ENCODE data around the gene DLG2.

The DLG2 gene

GRCh38 chr11:83648610-83649527 lies 1978.3 kb downstream of the DLG2 start:
- no peak for DNase-seq

GRCh38 chr11:83645561-83645960 lies 1981.6 kb downstream of the DLG2 start:
- no peak for DNase-seq

DNA sequence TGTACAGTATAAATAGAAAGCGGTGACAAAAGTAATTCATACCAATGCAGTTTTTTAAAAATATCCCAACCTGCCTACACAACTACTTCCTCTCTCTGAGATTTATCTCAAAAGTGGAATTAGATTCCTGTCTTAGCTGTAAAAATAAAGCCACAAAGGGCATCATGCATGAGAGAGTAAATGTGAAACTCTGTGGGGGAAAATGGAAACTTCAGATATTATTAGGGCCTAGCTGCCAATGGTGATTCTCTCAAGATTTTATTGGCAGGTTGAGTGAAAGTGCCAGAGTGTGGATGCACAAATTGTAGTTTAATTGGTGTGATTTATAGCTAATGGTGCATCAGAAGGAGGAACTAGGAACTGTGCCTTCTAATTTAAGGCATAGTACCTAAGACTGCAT lies 1984.0 kb downstream of the DLG2 start:
- DNase-seq = no peak

DNA sequence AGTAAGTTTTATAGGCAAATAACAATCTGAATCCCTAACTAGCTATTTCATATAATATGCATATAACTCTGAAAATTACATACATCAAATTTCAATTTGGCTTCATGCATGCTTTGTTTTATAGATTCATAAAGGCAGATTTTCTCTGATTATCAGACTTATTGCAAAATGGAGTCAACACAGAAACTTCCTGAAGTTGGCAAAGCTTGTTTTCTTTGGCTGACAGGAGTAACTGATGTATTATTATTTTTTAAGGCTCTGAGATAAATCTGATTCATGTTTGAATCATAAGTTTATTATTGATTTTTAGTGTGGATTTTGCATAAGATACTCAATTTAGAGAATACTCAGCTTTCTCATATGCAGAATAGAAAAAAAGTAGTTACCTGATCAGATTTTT lies 1984.6 kb downstream of the DLG2 start:
- DNase-seq = no peak

DNA sequence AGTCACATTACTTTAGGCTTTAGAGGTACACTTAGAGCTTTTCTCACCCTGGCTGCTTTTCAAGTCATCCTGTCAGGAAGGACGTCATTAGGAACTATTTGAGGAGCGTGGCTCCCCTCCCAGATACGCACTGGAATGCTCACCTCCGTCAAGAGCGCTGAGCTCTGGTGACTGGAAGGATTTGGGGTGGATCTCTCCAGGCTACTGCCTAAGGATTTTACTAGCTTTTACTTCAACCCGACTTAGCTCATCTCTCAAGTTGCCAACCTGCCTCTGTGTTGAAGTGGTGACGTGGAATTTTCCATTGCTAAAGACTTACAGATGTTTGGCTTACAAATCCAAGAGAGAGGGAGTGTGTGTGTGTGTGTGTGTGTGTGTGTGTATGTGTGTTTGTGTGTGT lies 1985.6 kb downstream of the DLG2 start:
- no peak for DNase-seq

DNA sequence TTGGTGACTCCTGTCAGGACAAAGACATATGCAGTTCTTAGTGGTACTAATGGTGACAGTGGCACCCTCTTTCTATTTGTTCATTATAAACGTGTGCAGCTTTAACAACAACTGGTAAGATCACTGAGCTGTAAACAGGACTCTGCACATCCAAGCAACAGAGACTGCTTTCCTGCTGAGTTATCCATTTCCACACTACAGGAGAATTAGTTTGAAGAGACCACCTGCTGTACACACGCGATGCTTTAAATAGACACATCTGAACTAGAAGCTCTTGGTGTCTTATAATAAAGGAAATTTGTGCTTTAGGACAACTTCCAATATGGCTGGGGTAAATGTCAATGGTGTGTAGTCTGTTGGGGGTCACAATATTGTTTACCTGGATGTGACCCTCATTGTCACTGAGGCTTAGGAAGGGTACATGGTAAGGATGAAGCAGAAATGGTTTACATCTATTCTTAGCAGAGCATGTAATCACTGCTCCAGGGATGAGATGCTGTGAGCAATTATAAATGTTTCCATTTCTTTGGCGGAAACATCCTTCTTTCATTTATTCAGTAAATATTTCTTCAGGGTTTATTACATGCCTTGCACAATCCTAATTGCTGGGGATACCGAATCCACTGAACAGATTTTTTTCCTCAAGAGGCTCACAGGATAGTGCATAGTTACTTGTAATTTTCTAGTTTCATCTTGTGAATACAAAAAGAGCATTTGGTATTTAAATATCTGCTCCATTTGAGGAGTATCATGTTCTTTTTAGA lies 1987.0 kb downstream of the DLG2 start:
- DNase-seq = no peak

DNA sequence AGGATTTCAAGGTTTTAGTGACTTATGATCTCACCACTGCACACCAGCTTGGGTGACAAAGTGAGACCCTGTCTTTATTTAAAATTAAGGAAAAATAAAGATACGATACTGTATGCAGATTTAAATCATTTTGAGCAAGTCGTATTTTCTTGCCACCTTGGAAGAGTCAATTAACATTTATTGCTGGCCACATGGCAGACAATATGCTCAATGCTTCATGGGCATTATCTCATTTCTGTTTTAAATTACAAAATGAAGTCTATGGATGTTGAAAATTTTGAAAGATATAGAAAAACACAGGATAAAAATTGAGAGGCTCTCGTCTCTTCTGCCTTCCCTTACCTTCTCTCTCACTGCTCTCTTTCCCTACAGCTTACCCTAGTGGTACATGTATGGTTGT lies 1992.0 kb downstream of the DLG2 start:
- DNase-seq = no peak

GRCh38 chr11:83630211-83630610 lies 1996.9 kb downstream of the DLG2 start:
- DNase-seq = no peak

DNA sequence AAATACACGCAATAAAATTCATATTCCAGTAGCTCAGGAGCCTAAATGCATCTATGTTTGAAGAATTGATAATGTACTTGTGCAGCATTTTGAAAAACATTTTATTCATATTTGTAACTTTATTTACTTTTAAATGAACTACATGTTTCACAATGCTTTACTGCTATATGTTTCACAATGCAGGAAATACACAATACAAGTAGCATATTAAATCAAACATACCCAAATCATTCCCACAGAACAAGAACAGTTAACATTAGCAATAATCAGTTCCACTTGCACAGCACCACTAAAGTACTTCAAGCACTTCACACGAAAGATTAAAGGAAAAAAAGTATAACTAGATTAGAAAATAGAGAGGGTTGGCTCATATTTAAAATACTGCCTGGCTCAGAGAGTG lies 1997.4 kb downstream of the DLG2 start:
- DNase-seq = no peak

DNA sequence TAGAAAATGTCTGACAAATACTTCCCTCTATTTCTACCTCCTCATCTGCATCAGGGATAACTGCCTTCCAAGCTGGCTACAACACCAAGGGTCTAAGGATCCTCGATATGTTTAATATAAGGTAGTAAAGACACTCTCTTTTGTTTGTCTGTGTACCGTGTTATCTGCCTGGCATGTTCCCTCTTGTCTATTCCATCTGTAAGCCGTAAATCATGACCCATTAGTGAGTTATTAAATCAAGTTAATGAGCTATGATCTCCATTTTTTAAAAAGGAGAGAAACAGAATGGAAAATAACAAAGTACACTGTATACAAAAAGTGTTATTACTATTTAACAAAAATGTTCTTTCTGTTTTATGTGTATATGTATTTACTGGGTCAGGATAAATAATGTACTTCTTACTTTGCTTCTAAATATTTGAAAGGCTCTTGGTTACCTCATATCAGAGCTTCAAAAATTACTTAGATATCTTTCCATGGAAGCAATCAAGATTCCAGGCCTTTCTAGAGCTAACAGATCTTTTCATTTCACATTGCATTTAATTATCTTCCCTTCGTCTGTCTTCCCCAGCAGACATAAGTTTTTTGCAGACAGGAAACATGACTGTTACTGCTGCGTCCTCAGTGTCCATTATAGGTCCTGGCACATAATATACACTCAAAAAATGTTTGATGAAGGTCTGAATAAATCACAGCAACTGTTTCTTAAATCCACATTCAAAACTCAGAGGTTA lies 1998.4 kb downstream of the DLG2 start:
- no peak for DNase-seq

DNA sequence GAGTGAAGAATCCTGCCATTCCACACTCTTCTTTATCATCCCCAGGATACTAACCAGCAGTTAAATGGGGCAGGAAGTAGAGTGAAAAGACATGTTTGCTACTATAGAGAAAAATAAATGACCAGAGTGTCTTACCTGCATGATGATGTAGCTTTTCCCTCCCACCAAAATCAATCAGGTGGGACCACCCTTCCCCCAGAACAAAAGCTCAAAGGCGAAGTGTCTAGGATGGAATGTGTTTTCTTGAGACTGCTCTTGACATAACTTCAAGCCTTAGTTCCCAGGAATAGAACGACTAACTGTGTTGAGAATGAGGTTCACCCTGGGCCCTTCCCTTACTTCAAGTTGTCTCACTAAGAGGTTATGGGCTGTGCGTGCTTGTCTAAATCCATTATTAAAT lies 2001.8 kb downstream of the DLG2 start:
- no peak for DNase-seq

DNA sequence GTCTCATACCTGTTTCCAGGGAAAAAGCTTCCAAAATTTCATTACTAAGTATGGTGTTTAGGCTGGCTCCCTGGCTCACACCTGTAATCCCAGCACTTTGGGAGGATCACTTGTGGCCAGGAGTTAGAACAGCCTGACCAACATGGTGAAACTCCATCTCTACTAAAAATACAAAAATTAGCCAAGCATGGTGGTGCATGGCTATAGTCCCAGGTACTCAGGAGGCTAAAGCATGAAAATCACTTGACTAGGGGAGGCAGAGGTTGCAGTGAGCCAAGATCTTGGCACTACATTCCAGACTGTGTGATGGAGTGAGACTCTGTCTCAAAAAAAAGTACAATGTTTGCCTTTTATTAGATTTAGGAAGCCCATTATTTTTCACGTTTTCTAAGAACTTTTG lies 2009.5 kb downstream of the DLG2 start:
- DNase-seq = no peak

- no peak for DNase-seq
Measured at GRCh38 chr11:83613767-83614121, 2013.4 kb downstream of the DLG2 start.

DNA sequence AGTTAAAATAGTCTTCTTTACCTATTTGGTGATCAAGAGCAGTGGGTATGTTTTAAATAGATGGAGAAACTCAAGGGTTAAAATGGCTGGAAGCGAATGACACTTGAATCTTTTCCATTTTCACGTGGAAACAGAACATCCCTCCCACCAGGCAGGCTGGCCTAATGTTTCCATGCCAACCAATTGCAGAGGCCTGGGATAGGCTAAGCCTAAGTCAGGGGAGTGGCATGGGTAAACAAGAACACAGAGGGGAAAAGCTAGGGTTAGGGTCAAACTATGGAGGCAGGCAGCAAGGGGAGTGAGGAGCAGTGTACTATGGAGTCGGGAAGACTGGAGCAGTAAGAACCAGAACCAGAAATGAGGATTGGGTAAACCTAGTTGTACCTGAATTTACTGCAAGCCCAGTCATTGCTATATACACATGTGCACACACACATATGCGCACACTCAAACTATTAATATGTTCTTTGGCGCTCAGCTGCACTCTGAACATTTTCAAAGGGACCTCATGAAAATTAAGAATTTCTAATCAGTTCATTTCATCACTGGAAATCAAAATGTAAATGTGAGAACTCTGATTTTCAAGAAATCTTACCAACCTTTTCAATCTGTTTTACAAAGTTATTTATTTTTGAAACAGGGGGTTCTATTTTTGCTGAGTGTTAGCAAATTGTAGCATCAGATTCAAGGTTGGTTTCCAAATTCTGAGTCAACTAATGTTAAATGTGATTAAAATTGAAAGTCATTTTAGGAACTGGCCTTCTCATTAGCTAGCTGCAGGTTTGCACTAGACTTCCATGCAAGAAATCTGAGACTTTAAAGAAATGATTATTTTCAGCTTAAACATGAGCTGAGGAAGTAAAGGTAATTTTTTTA lies 2014.0 kb downstream of the DLG2 start:
- no peak for DNase-seq

GRCh38 chr11:83611600-83611999 lies 2015.5 kb downstream of the DLG2 start:
- no peak for DNase-seq

- DNase-seq = no peak
Measured at GRCh38 chr11:83611031-83611430, 2016.1 kb downstream of the DLG2 start.

DNA sequence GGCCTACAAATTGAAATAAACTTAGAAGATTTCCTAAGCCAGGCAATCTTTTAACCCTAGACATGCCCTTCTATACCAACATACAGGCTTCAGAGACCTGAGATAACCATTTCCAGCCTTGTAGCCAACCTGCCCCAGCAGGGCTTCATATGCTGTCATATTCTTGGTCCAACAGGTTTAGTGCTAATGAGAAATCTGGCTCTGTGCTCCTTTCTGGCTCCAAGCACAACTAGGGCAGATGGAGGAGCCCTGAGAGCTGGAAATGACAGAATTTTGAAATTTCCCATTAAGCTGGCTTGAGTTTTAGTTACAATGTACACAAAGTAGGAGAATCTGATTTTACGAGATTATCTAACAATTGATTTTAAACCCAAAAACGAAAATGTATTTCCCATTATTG lies 2018.0 kb downstream of the DLG2 start:
- DNase-seq = no peak

DNA sequence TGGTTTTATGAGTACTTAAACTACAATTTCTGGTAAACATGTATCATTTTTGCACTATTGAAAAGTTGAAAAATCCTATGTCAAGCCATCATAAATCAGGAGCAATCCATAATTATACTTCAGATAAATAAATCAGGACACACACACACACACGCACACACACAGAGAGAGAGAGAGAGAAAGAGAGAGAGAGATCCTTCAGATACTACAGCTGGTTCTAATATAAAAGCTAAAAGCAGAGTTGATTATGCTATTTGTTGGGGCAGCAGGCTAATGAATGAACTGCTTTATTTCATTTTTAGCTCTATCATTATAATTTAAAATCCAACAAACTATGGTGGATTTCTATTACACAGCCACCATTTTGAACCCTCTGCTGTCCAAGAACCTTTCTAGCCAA lies 2018.6 kb downstream of the DLG2 start:
- no peak for DNase-seq

- no peak for DNase-seq
Measured at GRCh38 chr11:83601914-83602527, 2025.1 kb downstream of the DLG2 start.

DNA sequence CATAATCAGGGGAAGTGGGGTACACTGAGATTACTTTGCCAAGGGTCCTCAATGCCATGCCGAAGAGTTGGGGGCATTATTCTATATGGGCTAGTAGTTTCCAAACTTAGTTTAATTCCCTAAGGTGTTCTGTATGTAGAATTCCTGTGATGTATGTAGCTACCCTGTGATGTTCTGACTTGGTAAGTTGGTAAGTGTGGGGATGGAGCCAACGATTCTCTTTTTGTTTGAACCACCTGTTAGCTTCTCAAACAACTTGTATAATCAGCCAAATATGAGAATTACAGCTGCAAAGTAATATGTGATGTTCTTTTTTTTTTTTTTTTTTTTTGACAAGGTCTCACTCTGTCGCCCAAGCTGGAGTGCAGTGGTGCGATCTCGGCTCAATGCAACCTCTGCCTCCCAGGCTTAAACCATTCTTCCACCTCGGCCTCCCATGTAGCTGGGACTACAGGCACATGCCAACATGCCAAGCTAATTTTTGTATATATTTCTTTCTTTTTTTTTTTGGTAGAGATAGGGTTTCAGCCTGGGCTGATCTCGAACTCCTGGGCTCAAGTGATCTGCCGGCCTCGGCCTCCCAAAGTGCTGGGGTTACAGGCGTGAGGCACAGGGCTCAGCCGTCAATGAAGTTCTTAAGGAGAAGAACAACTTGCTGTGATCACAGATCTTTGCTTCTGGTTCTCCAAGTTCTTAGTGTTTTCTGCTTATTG lies 2025.8 kb downstream of the DLG2 start:
- DNase-seq = no peak

GRCh38 chr11:83600661-83601060 lies 2026.5 kb downstream of the DLG2 start:
- no peak for DNase-seq

Measured in activated gamma-delta T cell treated with Interleukin-2 at 50 U/mL for 16 hours (primary cell).